Right lobe of liver (tissue), 6 donors: ENCODE data around the gene PRDM7. TPM values are rescaled to one million over a fixed set of nuclear protein-coding genes. Genes with fewer than 3 reads are reported as not detected.
"Not testable (repeated sequence)": the region's sequence is repeated elsewhere in the genome, so short reads cannot be mapped to it uniquely, and the experiment has no call there.

Experiments used
- ATAC-seq, 4 donors: fragments of 200-7000 bp; cut with Tn5 transposase; one replicate each; pipeline ENCODE4 v1.9.1; 2020; ENCODE audit warnings: mild to moderate bottlenecking in 4 of 4, moderate library complexity in 4 of 4
- DNase-seq, 3 donors: peaks; one replicate each; pipeline ENCODE4 v3.0.0-alpha.2; 2020
- H3K27ac ChIP-seq, 3 donors: fragments of 200-600 bp; one replicate each; pipeline ENCODE4 v1.8.0; 2022
- H3K27me3 ChIP-seq, 2 donors: fragments of 200-600 bp; one replicate each; pipeline ENCODE4 v1.8.0; 2022
- H3K36me3 ChIP-seq, 4 donors: fragments of 200-600 bp; sonication (generic) in 1 of 4; one replicate each; pipeline versions ENCODE4 v1.5.1 to v1.8.0; 2017 to 2022; ENCODE audit warnings: control low read depth in 1 of 4
- H3K4me1 ChIP-seq, 4 donors: fragments of 200-600 bp; sonication (generic) in 1 of 4; one replicate each; pipeline versions ENCODE4 v1.5.1 to v1.8.0; 2017 to 2022; ENCODE audit warnings: control low read depth in 1 of 4
- H3K4me3 ChIP-seq, 3 donors: fragments of 200-600 bp; one replicate each; pipeline ENCODE4 v1.8.0; 2022
- H3K9me3 ChIP-seq, 4 donors: fragments of 200-600 bp; sonication (generic) in 1 of 4; one replicate each; pipeline versions ENCODE4 v1.5.1 to v1.8.0; 2017 to 2022; ENCODE audit warnings: control low read depth in 1 of 4
- POLR2A ChIP-seq: fragments of 450-650 bp; IDR thresholded peaks from one replicate; pipeline ENCODE4 v1.6.1; 2017; ENCODE audit warnings: antibody characterized with exemption, mild to moderate bottlenecking
- WGBS: methylation state at CpG from one replicate; pipeline ENCODE4 v1.1.6; 2018; ENCODE audit warnings: low coverage, low lambda C conversion rate; ENCODE audit not compliant: insufficient coverage; ENCODE audit errors: missing lambda C conversion rate; 5-methylcytosine and 5-hydroxymethylcytosine counted together
- intact Hi-C, 2 donors: fragments of 100-400 bp; cut with DNase I; formaldehyde crosslinking; loops; one replicate each; pipeline versions ENCODE4 v1.11.2 to v1.14.1; 2022
- total RNA-seq, 6 experiments: library from RNA; depleted of rRNA in 2 of 6; stranded (reverse); fragments of >200 nt in 2 of 6; fragmentation: NEBNext Ultra II Directional in 3 of 6; extraction: Animal tissue kit (Norgen Biotek cat#: 25700) in 3 of 6; gene quantifications; one replicate each; pipeline versions ENCODE4 v1.1.0 to v1.2.4, GENCODE V29; 2016 to 2023
- TF ChIP-seq, protein P1 (sequence below), 4 donors: fragments of 200-600 bp in 3 of 4; fragments of 450-650 bp in 1 of 4; IDR thresholded peaks; one replicate each; pipeline versions ENCODE4 v1.5.1 to v1.8.0; 2016 to 2022; ENCODE audit warnings: antibody characterized with exemption in 4 of 4, mild to moderate bottlenecking in 2 of 4
- donor health status: DM: no; HTN: yes; CAD: no.
- donor health status: DM: no; HTN: no; CAD: no.
- donor health status: DM: no; HTN: no; CAD: no.
- donor health status: DM: no; HTN: yes; CAD: no.
- donor health status: DM: no; HTN: yes; CAD: no.

The PRDM7 gene
- total RNA-seq, 6 experiments from 2014 or later, result 0.09 to 0.12 TPM; not detected in 4

DNA sequence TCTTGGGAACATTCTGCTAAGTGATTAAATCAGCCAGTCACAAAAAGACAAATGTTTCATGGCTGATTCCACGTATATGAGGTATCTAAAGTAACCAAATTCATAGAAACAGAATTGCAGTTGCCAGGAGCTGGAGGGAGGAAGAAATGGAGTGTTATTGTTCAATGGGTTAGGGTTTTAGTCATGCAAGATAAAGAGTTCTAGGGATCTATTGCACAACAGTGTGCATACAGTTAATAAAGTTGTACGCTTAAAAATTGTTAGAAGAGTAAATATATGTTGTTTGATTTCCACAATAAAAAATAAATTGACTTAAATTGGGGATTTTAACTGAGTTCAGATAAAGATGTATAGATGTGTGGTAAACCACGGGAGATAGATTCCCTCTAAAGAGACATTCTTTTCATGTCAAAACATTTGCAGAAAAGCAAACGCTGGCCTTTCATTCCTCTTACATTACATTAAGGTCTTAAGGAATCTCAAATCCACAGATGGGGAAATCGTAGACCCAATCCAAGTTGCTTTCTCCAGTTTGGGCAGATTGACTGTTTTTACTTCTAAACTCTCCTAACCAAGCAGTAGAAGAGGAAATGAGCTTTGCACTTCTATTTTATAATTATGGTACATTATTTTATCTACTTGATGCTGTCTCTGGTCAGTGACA lies 4.6 kb downstream of the PRDM7 start:
- 42% methylated on average over 5 of the region's 5 CpGs for WGBS
- TF ChIP-seq, protein P1, sequence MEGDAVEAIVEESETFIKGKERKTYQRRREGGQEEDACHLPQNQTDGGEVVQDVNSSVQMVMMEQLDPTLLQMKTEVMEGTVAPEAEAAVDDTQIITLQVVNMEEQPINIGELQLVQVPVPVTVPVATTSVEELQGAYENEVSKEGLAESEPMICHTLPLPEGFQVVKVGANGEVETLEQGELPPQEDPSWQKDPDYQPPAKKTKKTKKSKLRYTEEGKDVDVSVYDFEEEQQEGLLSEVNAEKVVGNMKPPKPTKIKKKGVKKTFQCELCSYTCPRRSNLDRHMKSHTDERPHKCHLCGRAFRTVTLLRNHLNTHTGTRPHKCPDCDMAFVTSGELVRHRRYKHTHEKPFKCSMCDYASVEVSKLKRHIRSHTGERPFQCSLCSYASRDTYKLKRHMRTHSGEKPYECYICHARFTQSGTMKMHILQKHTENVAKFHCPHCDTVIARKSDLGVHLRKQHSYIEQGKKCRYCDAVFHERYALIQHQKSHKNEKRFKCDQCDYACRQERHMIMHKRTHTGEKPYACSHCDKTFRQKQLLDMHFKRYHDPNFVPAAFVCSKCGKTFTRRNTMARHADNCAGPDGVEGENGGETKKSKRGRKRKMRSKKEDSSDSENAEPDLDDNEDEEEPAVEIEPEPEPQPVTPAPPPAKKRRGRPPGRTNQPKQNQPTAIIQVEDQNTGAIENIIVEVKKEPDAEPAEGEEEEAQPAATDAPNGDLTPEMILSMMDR (IDR thresholded peaks at IDR 0.05), result no peak
- no peak for TF ChIP-seq POLR2A
- ATAC-seq (no peak), DNase-seq (no peak)
- Histone ChIP-seq H3K27me3 (no peaks in the 10 kb centered on the region), H3K9me3 (no peaks in the 10 kb centered on the region), H3K4me1 (no peaks in the 10 kb centered on the region), H3K4me3 (no peak overlapping the region), H3K27ac (no peak overlapping the region), H3K36me3 (no peaks in the 10 kb centered on the region)
- intact Hi-C loops, result no loop called here

DNA sequence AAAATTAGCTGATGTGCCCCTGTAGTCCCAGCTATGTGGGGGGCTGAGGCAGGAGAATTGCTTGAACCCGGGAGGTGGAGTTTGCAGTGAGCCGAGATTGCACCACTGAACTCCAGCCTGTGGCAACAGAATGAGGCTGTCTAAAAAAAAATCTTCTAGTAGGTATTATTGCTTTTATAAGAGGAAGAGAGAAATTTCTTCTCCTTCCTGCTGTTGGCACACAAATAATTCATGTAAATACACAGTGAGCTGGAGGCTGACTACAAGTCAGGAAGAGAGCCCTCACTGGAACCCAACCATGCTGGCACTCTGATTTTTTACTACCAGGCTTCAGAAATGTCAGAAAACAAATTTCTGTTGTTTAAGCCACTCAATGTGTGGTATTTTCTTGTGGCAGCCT lies 6.7 kb downstream of the PRDM7 start:
- Histone ChIP-seq H3K36me3 (no peaks in the 10 kb centered on the region), H3K27me3 (no peaks in the 10 kb centered on the region), H3K9me3 (no peaks in the 10 kb centered on the region), H3K4me3 (no peak overlapping the region), H3K27ac (no peak overlapping the region), H3K4me1 (no peaks in the 10 kb centered on the region)
- 15% methylated on average over 2 of the region's 2 CpGs for WGBS
- TF ChIP-seq, protein P1 (IDR thresholded peaks at IDR 0.05), result no peak
- no peak for ATAC-seq
- intact Hi-C loops, result no loop called here
- DNase-seq, result no peak

DNA sequence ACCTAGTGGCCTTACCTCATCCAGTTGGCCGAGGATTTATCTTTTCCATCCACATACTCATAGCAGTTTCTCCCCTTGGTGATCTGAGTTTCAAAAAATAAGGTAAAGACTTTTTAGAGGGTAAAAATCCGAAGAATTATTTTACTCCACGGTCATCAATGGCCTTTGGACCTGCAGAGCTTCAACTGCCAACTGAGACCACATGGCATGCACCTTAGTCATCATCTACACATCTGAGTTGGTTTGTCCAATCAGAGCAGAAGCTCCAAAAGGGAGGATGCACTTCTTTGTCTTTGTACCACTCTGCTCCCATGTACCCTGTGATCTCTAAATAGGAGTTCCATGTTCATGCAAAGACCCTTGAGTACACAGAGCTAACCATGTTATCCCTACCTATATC lies 15.7 kb downstream of the PRDM7 start:
- intact Hi-C loops, result no loop called here
- H3K27ac ChIP-seq, result no peak overlapping the region
- no peaks in the 10 kb centered on the region for H3K36me3 ChIP-seq
- 42% methylated on average over 3 of the region's 3 CpGs for WGBS
- no peaks in the 10 kb centered on the region for H3K27me3 ChIP-seq
- DNase-seq (no peak), ATAC-seq (peak in 1 of 4 donors; percentile 25)
- H3K4me3 ChIP-seq, result no peak overlapping the region
- no peaks in the 10 kb centered on the region for H3K4me1 ChIP-seq
- no peak for TF ChIP-seq POLR2A
- TF ChIP-seq, protein P1 (IDR thresholded peaks at IDR 0.05), result no peak
- no peaks in the 10 kb centered on the region for H3K9me3 ChIP-seq

DNA sequence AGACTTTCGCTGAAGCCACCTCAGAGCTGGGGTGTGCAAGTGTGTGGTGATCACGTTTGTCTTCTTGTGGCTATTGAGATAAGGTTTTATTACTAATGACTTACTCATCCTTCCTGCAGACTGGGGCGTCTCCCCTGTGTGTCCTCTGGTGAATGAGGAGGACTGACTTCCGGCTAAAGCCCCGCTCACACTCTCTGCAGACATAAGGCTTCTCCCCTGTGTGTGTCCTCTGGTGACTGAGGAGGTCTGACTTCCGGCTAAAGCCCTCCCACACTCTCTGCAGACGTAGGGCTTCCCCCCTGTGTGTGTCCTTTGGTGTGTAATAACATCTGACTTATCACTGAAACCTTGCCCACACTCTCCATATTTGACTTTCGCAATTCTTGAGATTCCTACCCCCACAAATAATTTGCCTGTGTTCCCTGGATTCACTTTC lies 19.4 kb downstream of the PRDM7 start:
- 50% methylated on average over 6 of the region's 8 CpGs for WGBS
- ATAC-seq (peak in 2 of 4 donors; percentile 55 to 66), DNase-seq (no peak)
- H3K27ac ChIP-seq, result no peak overlapping the region
- no peaks in the 10 kb centered on the region for H3K4me1 ChIP-seq
- no peaks in the 10 kb centered on the region for H3K27me3 ChIP-seq
- intact Hi-C loops, result no loop called here
- no peaks in the 10 kb centered on the region for H3K9me3 ChIP-seq
- H3K36me3 ChIP-seq, result no peaks in the 10 kb centered on the region
- no peak overlapping the region for H3K4me3 ChIP-seq
- TF ChIP-seq POLR2A, result no peak
- TF ChIP-seq, protein P1 (IDR thresholded peaks at IDR 0.05), result no peak

DNA sequence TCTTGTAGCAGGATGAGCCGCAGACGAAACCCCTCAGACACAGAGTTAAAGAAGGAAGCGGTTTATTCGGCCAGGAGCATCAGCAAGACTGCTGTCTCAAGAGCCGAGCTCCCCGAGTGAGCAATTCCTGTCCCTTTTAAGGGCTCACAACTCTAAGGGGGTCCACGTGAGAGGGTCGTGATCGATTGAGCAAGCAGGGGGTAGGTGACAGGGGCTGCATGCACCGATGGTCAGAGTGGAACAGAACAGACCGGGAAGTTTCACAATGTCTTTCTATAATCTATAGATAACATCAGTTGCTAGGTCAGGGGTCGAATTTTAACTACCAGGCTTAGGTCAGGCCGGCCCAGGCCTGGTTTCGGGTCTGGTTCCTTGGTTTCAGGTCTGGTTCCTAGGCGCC lies 20.6 kb downstream of the PRDM7 start:
- ATAC-seq, intact Hi-C loops, H3K27ac ChIP-seq, H3K4me1 ChIP-seq, H3K27me3 ChIP-seq, H3K9me3 ChIP-seq, H3K4me3 ChIP-seq, DNase-seq, H3K36me3 ChIP-seq: not testable (repeated sequence)
- 53% methylated on average over 5 of the region's 15 CpGs for WGBS
